ENCODE data around the gene CCDC85B. TPM values are rescaled to one million over a fixed set of nuclear protein-coding genes. Genes with fewer than 3 reads are reported as not detected.
A peak's percentile ranks its signal among the peaks of the same experiment; 100 is the strongest.
"Not testable (repeated sequence)": the region's sequence is repeated elsewhere in the genome, so short reads cannot be mapped to it uniquely, and the experiment has no call there.

The CCDC85B gene
- total RNA-seq, 1 donor from 2014 or later, result 56.0 TPM

- no peak for DNase-seq (ENCODE audit: low read depth in 2 of 2)
Observed at GRCh38 chr11:65885808-65886536, 4.5 kb upstream of the CCDC85B start.

- no peak for DNase-seq (ENCODE audit: low read depth in 2 of 2)
Observed at GRCh38 chr11:65886826-65887722, 3.4 kb upstream of the CCDC85B start.

GRCh38 chr11:65887723-65888162 is 2.7 kb upstream of the CCDC85B start:
- DNase-seq (ENCODE audit: low read depth in 2 of 2), result peak in 1 of 2 donors; percentile 50

- DNase-seq (ENCODE audit: low read depth in 2 of 2), result peak; percentile 97 to 98
Observed at GRCh38 chr11:65888163-65888814, 2.2 kb upstream of the CCDC85B start, which contains the start of gene FIBP. Gene FIBP (minus strand): TSS chr11:65888471. CDS start chr11:65888418, 53 bp downstream.

- DNase-seq (ENCODE audit: low read depth in 2 of 2), result peak; percentile 55 to 93
Observed at GRCh38 chr11:65891219-65892136, 1.0 kb downstream of the CCDC85B start.

- not testable (repeated sequence) for DNase-seq (ENCODE audit: low read depth in 2 of 2)
Observed at GRCh38 chr11:65892137-65892540, 1.7 kb downstream of the CCDC85B start.

- DNase-seq (ENCODE audit: low read depth in 2 of 2), result no peak
Observed at GRCh38 chr11:65892661-65893317, 2.3 kb downstream of the CCDC85B start.

- DNase-seq (ENCODE audit: low read depth in 2 of 2), result peak in 1 of 2 donors; percentile 66
Observed at GRCh38 chr11:65894034-65894591, 3.6 kb downstream of the CCDC85B start.

- no peak for DNase-seq (ENCODE audit: low read depth in 2 of 2)
Observed at GRCh38 chr11:65895482-65895981, 5.1 kb downstream of the CCDC85B start.

GRCh38 chr11:65896034-65896999 is 5.8 kb downstream of the CCDC85B start:
- no peak for DNase-seq (ENCODE audit: low read depth in 2 of 2)

GRCh38 chr11:65897020-65897471 is 6.6 kb downstream of the CCDC85B start:
- DNase-seq (ENCODE audit: low read depth in 2 of 2), result no peak

GRCh38 chr11:65898656-65899355 is 8.3 kb downstream of the CCDC85B start:
- no peak for DNase-seq (ENCODE audit: low read depth in 2 of 2)

- DNase-seq (ENCODE audit: low read depth in 2 of 2), result peak; percentile 76 to 86
Observed at GRCh38 chr11:65899356-65900124, 9.1 kb downstream of the CCDC85B start.

- DNase-seq (ENCODE audit: low read depth in 2 of 2), result peak; percentile 78 to 97
Observed at GRCh38 chr11:65900125-65900898, 9.8 kb downstream of the CCDC85B start, which contains the start of gene FOSL1. Gene FOSL1 (minus strand): TSS chr11:65900388. CDS start chr11:65900339, 49 bp downstream.

- no peak for DNase-seq (ENCODE audit: low read depth in 2 of 2)
Observed at GRCh38 chr11:65900899-65901180, 10.4 kb downstream of the CCDC85B start.

GRCh38 chr11:65903068-65903481 is 12.6 kb downstream of the CCDC85B start:
- peak in 1 of 2 donors; percentile 49 for DNase-seq (ENCODE audit: low read depth in 2 of 2)
